ENCODE data around the gene GLP2R.

- TF ChIP-seq, protein P1, sequence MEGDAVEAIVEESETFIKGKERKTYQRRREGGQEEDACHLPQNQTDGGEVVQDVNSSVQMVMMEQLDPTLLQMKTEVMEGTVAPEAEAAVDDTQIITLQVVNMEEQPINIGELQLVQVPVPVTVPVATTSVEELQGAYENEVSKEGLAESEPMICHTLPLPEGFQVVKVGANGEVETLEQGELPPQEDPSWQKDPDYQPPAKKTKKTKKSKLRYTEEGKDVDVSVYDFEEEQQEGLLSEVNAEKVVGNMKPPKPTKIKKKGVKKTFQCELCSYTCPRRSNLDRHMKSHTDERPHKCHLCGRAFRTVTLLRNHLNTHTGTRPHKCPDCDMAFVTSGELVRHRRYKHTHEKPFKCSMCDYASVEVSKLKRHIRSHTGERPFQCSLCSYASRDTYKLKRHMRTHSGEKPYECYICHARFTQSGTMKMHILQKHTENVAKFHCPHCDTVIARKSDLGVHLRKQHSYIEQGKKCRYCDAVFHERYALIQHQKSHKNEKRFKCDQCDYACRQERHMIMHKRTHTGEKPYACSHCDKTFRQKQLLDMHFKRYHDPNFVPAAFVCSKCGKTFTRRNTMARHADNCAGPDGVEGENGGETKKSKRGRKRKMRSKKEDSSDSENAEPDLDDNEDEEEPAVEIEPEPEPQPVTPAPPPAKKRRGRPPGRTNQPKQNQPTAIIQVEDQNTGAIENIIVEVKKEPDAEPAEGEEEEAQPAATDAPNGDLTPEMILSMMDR (IDR thresholded peaks at IDR 0.05) = no peak
- TF ChIP-seq, protein P2, sequence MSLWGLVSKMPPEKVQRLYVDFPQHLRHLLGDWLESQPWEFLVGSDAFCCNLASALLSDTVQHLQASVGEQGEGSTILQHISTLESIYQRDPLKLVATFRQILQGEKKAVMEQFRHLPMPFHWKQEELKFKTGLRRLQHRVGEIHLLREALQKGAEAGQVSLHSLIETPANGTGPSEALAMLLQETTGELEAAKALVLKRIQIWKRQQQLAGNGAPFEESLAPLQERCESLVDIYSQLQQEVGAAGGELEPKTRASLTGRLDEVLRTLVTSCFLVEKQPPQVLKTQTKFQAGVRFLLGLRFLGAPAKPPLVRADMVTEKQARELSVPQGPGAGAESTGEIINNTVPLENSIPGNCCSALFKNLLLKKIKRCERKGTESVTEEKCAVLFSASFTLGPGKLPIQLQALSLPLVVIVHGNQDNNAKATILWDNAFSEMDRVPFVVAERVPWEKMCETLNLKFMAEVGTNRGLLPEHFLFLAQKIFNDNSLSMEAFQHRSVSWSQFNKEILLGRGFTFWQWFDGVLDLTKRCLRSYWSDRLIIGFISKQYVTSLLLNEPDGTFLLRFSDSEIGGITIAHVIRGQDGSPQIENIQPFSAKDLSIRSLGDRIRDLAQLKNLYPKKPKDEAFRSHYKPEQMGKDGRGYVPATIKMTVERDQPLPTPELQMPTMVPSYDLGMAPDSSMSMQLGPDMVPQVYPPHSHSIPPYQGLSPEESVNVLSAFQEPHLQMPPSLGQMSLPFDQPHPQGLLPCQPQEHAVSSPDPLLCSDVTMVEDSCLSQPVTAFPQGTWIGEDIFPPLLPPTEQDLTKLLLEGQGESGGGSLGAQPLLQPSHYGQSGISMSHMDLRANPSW (CRISPR knock-in tag; conservative IDR thresholded peaks at IDR 0.05; ENCODE audit: low read depth) = no peak
- no peak for TF ChIP-seq KAT7 (CRISPR knock-in tag; IDR thresholded peaks at IDR 0.05; ENCODE audit: borderline replicate concordance)
- no peak for TF ChIP-seq CREM (CRISPR knock-in tag; IDR thresholded peaks at IDR 0.05)
- no peak for TF ChIP-seq FOXK1 (CRISPR knock-in tag; IDR thresholded peaks at IDR 0.05)
- TF ChIP-seq, protein P3, sequence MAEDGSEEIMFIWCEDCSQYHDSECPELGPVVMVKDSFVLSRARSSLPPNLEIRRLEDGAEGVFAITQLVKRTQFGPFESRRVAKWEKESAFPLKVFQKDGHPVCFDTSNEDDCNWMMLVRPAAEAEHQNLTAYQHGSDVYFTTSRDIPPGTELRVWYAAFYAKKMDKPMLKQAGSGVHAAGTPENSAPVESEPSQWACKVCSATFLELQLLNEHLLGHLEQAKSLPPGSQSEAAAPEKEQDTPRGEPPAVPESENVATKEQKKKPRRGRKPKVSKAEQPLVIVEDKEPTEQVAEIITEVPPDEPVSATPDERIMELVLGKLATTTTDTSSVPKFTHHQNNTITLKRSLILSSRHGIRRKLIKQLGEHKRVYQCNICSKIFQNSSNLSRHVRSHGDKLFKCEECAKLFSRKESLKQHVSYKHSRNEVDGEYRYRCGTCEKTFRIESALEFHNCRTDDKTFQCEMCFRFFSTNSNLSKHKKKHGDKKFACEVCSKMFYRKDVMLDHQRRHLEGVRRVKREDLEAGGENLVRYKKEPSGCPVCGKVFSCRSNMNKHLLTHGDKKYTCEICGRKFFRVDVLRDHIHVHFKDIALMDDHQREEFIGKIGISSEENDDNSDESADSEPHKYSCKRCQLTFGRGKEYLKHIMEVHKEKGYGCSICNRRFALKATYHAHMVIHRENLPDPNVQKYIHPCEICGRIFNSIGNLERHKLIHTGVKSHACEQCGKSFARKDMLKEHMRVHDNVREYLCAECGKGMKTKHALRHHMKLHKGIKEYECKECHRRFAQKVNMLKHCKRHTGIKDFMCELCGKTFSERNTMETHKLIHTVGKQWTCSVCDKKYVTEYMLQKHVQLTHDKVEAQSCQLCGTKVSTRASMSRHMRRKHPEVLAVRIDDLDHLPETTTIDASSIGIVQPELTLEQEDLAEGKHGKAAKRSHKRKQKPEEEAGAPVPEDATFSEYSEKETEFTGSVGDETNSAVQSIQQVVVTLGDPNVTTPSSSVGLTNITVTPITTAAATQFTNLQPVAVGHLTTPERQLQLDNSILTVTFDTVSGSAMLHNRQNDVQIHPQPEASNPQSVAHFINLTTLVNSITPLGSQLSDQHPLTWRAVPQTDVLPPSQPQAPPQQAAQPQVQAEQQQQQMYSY (CRISPR knock-in tag; IDR thresholded peaks at IDR 0.05) = no peak
- TF ChIP-seq JUN (CRISPR knock-in tag; IDR thresholded peaks at IDR 0.05) = no peak
- TF ChIP-seq CREB1 (CRISPR knock-in tag; IDR thresholded peaks at IDR 0.05) = no peak
- TF ChIP-seq NFYB (CRISPR knock-in tag; conservative IDR thresholded peaks at IDR 0.05; ENCODE audit: low read depth) = no peak
- no peak for TF ChIP-seq RELA (CRISPR knock-in tag; IDR thresholded peaks at IDR 0.05; ENCODE audit: borderline replicate concordance)
- TF ChIP-seq SMAD3 (CRISPR knock-in tag; IDR thresholded peaks at IDR 0.05; ENCODE audit: borderline replicate concordance) = no peak
Observed at GRCh38 chr17:9811086-9811485, 14.6 kb upstream of the GLP2R start.
